ENCODE results near the gene GAB4. TPM values are rescaled to one million over a fixed set of nuclear protein-coding genes. Genes with fewer than 3 reads are reported as not detected.
A peak's percentile ranks its signal among the peaks of the same experiment; 100 is the strongest.
"Not testable (repeated sequence)": the region's sequence is repeated elsewhere in the genome, so short reads cannot be mapped to it uniquely, and the experiment has no call there.

The GAB4 gene
- total RNA-seq, 4 donors from 2014 or later, result 0.21 to 0.22 TPM; not detected in 2

DNA sequence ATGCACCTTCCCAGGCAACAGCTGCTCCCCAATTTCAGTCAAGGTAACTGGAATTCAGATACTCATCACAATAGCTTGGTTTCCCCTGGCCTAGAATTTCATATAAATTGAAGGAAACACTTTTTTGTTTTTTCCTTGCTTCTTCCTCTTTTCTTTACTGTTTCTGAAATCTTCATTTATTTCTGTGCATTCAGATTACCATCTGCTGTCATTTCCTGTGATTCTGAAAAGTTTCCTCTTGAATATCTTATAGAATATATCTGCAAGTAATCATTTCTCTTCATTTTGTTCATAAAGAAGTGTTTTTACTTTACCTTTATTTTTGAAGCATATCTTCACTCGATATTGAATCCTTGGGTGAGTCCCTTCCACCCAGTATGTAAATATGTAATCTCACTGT is 85.3 kb downstream of the GAB4 start:
- TF ChIP-seq EP300 (IDR thresholded peaks at IDR 0.05), result no peak
- TF ChIP-seq POLR2A (IDR thresholded peaks at IDR 0.05), result no peak
- TF ChIP-seq CTCF (IDR thresholded peaks at IDR 0.05), result no peak
- no peak overlapping the region for H3K4me3 ChIP-seq
- H3K36me3 ChIP-seq, result no peaks in the 10 kb centered on the region
- H3K27ac ChIP-seq, result no peak overlapping the region
- peaks cover 0 to 13% of the 10 kb centered on the region in 2 donors for H3K27me3 ChIP-seq
- 0 to 62% methylated on average over 1 of the region's 1 CpG for WGBS, 2 donors
- no peaks in the 10 kb centered on the region for H3K9me3 ChIP-seq
- H3K4me1 ChIP-seq, result peaks cover 0 to 1% (median 0%) of the 10 kb centered on the region in 4 donors
- no peak for DNase-seq (ENCODE audit: low spot score in 2 of 2)

GRCh38 chr22:16922076-16922475 is 85.9 kb downstream of the GAB4 start:
- DNase-seq (ENCODE audit: low spot score in 2 of 2), result no peak
- Histone ChIP-seq H3K36me3 (no peaks in the 10 kb centered on the region), H3K4me1 (peaks cover 0 to 8% (median 0%) of the 10 kb centered on the region in 4 donors), H3K27ac (no peak overlapping the region), H3K4me3 (no peak overlapping the region), H3K27me3 (peaks cover 0 to 13% of the 10 kb centered on the region in 2 donors), H3K9me3 (no peaks in the 10 kb centered on the region)
- TF ChIP-seq EP300 (IDR thresholded peaks at IDR 0.05), result no peak
- TF ChIP-seq CTCF (IDR thresholded peaks at IDR 0.05), result no peak
- TF ChIP-seq POLR2A (IDR thresholded peaks at IDR 0.05), result no peak
- WGBS, 2 donors, result 54 to 57% methylated on average over 2 of the region's 2 CpGs

- peak; percentile 53 to 73 for DNase-seq (ENCODE audit: low spot score in 2 of 2)
- TF ChIP-seq POLR2A (IDR thresholded peaks at IDR 0.05) (no peak), CTCF (IDR thresholded peaks at IDR 0.05) (peak; percentile 53 to 65 (median 58))
- 21 to 25% methylated on average over 16 of the region's 16 CpGs for WGBS, 2 donors
Observed at GRCh38 chr22:16917144-16918003, 90.6 kb downstream of the GAB4 start.

DNA sequence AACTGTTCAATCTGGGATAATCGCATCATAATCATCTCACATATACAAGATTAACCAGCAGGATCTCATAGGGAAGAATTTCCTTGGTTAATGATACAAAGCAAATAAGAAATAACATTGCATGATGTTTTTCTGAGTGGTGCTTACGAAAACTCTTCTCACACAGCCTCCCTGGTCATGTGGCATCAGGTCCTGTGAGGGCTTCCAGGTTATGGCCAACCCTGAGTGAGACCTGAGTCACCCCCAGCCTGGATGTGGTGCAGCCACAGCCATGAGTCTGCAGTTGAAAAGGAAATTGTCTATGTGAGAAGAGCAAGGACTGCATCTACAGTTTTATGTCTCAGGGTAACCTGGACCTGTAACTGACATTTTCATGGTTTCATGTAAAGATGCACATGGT is 92.3 kb downstream of the GAB4 start:
- TF ChIP-seq POLR2A (IDR thresholded peaks at IDR 0.05) (no peak), EP300 (IDR thresholded peaks at IDR 0.05) (no peak), CTCF (IDR thresholded peaks at IDR 0.05) (no peak)
- DNase-seq (ENCODE audit: low spot score in 2 of 2), result no peak
- no peak overlapping the region for H3K4me3 ChIP-seq
- H3K9me3 ChIP-seq, result no peaks in the 10 kb centered on the region
- no peaks in the 10 kb centered on the region for H3K36me3 ChIP-seq
- peaks cover 0 to 5% of the 10 kb centered on the region in 2 donors for H3K27me3 ChIP-seq
- H3K27ac ChIP-seq, result no peak overlapping the region
- peaks cover 0 to 8% (median 0%) of the 10 kb centered on the region in 4 donors for H3K4me1 ChIP-seq
- 77 to 79% methylated on average over 2 of the region's 2 CpGs for WGBS, 2 donors

More at GRCh38 chr22:16917144-16918003, 90.6 kb downstream of the GAB4 start:
- no peaks in the 10 kb centered on the region for H3K9me3 ChIP-seq
- no peaks in the 10 kb centered on the region for H3K36me3 ChIP-seq
- no peak overlapping the region for H3K4me3 ChIP-seq
- H3K27me3 ChIP-seq, result peaks cover 0 to 13% of the 10 kb centered on the region in 2 donors
- peaks cover 0 to 8% (median 0%) of the 10 kb centered on the region in 4 donors for H3K4me1 ChIP-seq
- H3K27ac ChIP-seq, result no peak overlapping the region

- 82 to 87% methylated on average over 1 of the region's 1 CpG for WGBS, 2 donors
- not testable (repeated sequence) for DNase-seq (ENCODE audit: low spot score in 2 of 2); H3K27me3 ChIP-seq; H3K9me3 ChIP-seq; H3K4me1 ChIP-seq; H3K4me3 ChIP-seq; H3K27ac ChIP-seq; H3K36me3 ChIP-seq
Observed at GRCh38 chr22:16914911-16915310, 93.1 kb downstream of the GAB4 start.

Data from tibial nerve (tissue), 4 donors.